Inflammatory macrophage treated with lipopolysaccharide for 1 hour (primary cell): Measurements from ENCODE around the gene TMED1.

Source experiments
- DNase-seq, 2 donors: peaks; one replicate each; pipeline ENCODE4 v3.0.0-alpha.2; 2020 to 2022

Gene TMED1

GRCh38 chr19:10808937-10809649, 26.9 kb downstream of the TMED1 start:
- no peak for DNase-seq

GRCh38 chr19:10805758-10806247, 30.2 kb downstream of the TMED1 start:
- DNase-seq = no peak

GRCh38 chr19:10805065-10805757, 30.8 kb downstream of the TMED1 start:
- DNase-seq = peak; percentile 81 to 89

- DNase-seq = no peak
Measured at GRCh38 chr19:10803252-10803651, 32.8 kb downstream of the TMED1 start.

- no peak for DNase-seq
Measured at GRCh38 chr19:10802479-10802878, 33.5 kb downstream of the TMED1 start.

GRCh38 chr19:10800488-10800887, 35.5 kb downstream of the TMED1 start:
- DNase-seq = no peak

- peak; percentile 65 to 89 for DNase-seq
Measured at GRCh38 chr19:10797541-10798256, 38.3 kb downstream of the TMED1 start.

GRCh38 chr19:10797078-10797477, 38.9 kb downstream of the TMED1 start:
- DNase-seq = no peak

GRCh38 chr19:10796653-10797052, 39.4 kb downstream of the TMED1 start:
- no peak for DNase-seq

GRCh38 chr19:10789866-10790265, 46.1 kb downstream of the TMED1 start:
- no peak for DNase-seq

- no peak for DNase-seq
Measured at GRCh38 chr19:10788146-10788545, 47.9 kb downstream of the TMED1 start.

GRCh38 chr19:10784257-10784656, 51.8 kb downstream of the TMED1 start:
- DNase-seq = peak; percentile 75 to 77

- DNase-seq = no peak
Measured at GRCh38 chr19:10782795-10783194, 53.2 kb downstream of the TMED1 start.
